Activated naive CD8-positive, alpha-beta T cell (primary cell): Measurements from ENCODE around the gene RCC2.

Experiments used
- H3K27ac Mint-ChIP-seq: one replicate; pipeline ENCODE4 v1.8.0; 2021; ENCODE audit warnings: mixed read lengths
- H3K27me3 Mint-ChIP-seq: one replicate; pipeline ENCODE4 v1.8.0; 2021; ENCODE audit warnings: mixed read lengths
- H3K36me3 Mint-ChIP-seq: one replicate; pipeline ENCODE4 v1.8.0; 2021; ENCODE audit warnings: mixed read lengths
- H3K4me1 Mint-ChIP-seq: one replicate; pipeline ENCODE4 v1.8.0; 2021; ENCODE audit warnings: low read depth, mixed read lengths
- H3K4me3 Mint-ChIP-seq: one replicate; pipeline ENCODE4 v1.8.0; 2021; ENCODE audit warnings: mild to moderate bottlenecking, mixed read lengths
- H3K9me3 Mint-ChIP-seq: one replicate; pipeline ENCODE4 v1.8.0; 2021; ENCODE audit warnings: low read depth, mixed read lengths

The RCC2 gene

GRCh38 chr1:17358557-17358956, 80.9 kb downstream of the RCC2 start:
- Mint-ChIP-seq H3K27me3 (no peaks in the 10 kb centered on the region), H3K27ac (no peak overlapping the region), H3K4me3 (no peak overlapping the region), H3K4me1 (peaks cover 25% of the 10 kb centered on the region), H3K36me3 (peaks cover 3% of the 10 kb centered on the region), H3K9me3 (no peaks in the 10 kb centered on the region)
